ENCODE measurements around the gene JPT1.
A peak's percentile ranks its signal among the peaks of the same experiment; 100 is the strongest.

The JPT1 gene

DNA sequence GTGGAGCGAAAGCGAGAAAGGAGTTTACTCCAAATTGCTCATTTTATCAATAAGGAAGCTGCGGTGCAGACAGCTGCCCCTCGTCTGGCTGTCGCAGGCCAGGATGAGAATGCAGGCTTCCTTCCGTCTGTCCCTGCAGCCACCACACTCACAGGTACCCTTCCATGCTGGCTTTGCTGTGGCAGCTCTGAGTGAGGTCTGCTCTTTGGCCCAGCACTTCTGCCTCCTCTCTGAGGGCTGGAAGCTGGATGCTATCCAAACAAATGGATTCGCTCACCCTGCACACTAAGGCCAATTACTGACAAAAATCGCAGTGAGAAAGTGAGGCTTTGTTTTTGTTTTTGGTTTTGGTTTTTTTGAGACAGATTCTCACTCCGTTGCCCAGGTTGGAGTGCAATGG lies 37.6 kb downstream of the JPT1 start:
- H3K9me3 ChIP-seq (replicated peaks in 1 of 11), result no peaks in the 10 kb centered on the region

DNA sequence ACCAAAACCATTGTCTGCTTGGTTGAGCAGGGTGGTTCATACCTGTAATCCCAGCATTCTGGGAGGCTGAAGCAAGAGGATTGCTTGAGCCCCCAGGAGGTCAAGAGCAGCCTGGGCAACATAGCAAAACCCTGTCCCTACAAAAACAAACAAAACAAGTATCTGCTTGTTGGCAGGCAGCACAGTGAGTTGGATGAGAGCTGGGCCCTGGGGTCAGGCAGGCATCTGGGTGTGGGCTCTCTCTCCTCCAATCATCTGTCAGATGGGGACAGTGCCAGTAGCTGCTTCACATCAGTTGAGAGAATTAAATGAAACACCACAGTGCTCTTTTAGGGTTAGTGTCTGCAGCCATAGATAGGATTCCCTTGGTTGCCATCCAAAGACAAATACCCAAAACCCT lies 38.8 kb downstream of the JPT1 start:
- peaks cover 61 to 80% (median 67%) of the 10 kb centered on the region in 10 experiments for H3K4me1 ChIP-seq
- H3K4me3 ChIP-seq, result no peak overlapping the region
- H4K20me1 ChIP-seq, result peaks cover 0 to 48% (median 31%) of the 10 kb centered on the region in 11 experiments; a peak in 12 of 22 replicates
- H3K9me3 ChIP-seq (replicated peaks in 1 of 11), result no peaks in the 10 kb centered on the region
- H3K9ac ChIP-seq, result peak overlapping the region in 2 of 11 experiments; percentile 9 to 10; a peak in 1 of 22 replicates
- H3K27ac ChIP-seq, result no peak overlapping the region
- TF ChIP-seq Cebpa-rat (IDR thresholded peaks at IDR 0.05), result no peak
- no peaks in the 10 kb centered on the region for H3K27me3 ChIP-seq
- H3K36me3 ChIP-seq, result peaks cover 6 to 33% (median 15%) of the 10 kb centered on the region in 11 experiments; a peak in 17 of 22 replicates
- peak overlapping the region; percentile 85 to 97 (median 91); a peak in 20 of 22 replicates for H3K4me2 ChIP-seq

More for the DNA sequence above, 37.6 kb downstream of the JPT1 start:
- H3K4me1 ChIP-seq, result peaks cover 49 to 72% (median 55%) of the 10 kb centered on the region in 10 experiments
- H3K4me3 ChIP-seq, result no peak overlapping the region
- H3K9ac ChIP-seq, result peak overlapping the region in 2 of 11 experiments; percentile 13 to 19; a peak in 3 of 22 replicates
- peak overlapping the region; percentile 43 to 97 (median 85); a peak in 21 of 22 replicates for H3K4me2 ChIP-seq
- H3K27me3 ChIP-seq, result no peaks in the 10 kb centered on the region
- H4K20me1 ChIP-seq, result peaks cover 0 to 48% (median 31%) of the 10 kb centered on the region in 11 experiments; a peak in 12 of 22 replicates
- no peak overlapping the region for H3K27ac ChIP-seq
- peaks cover 6 to 42% (median 21%) of the 10 kb centered on the region in 11 experiments; a peak in 18 of 22 replicates for H3K36me3 ChIP-seq
- no peak for TF ChIP-seq Cebpa-rat (IDR thresholded peaks at IDR 0.05)

DNA sequence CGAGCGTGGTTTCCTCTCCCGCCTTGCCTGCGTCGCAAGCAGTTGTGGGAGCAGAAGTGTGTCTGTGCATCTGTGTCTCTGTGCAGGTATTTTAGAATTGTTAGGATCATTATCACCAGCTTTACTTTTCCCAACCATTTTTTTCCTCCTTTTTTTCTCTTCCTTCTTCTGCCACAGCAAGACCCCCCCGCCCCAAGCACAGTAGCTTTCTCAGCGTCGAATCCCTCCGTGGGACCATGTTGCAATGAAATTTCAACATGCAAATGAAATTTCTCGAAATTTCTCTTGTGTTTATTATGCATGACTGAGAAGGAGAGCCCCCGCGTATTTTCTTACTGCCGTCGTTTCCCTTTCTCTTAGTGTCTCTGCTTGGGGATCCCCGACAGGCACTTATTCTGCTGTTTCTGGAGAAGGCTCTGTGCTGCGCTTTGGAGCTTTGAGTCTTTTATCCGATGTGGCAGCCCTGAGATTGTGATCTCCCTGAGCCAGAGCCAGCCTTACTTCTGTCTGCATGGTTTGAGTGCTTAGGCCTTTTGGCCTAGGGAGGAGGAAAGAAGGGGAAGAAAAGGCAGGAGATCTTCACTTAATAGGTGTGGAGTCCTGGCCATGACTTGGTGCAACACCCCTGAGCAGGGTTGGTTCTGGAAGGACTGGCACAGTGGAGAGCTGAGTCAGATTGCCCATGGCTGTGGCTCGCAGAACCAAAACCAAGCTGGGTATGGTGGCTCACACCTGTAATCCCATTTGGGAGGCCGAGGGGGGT lies 39.6 kb downstream of the JPT1 start:
- H3K4me1 ChIP-seq, result peaks cover 66 to 76% (median 71%) of the 10 kb centered on the region in 10 experiments
- peak overlapping the region; percentile 66 to 84 (median 77) for H3K9ac ChIP-seq
- peaks cover 0 to 47% (median 31%) of the 10 kb centered on the region in 11 experiments; a peak in 12 of 22 replicates for H4K20me1 ChIP-seq
- peak overlapping the region; percentile 50 to 89 (median 73); a peak in 20 of 22 replicates for H3K27ac ChIP-seq
- no peaks in the 10 kb centered on the region for H3K9me3 ChIP-seq (replicated peaks in 1 of 11)
- peaks cover 6 to 29% (median 10%) of the 10 kb centered on the region in 11 experiments; a peak in 17 of 22 replicates for H3K36me3 ChIP-seq
- no peaks in the 10 kb centered on the region for H3K27me3 ChIP-seq
- H3K4me2 ChIP-seq, result peak overlapping the region; percentile 85 to 97 (median 91)
- peak overlapping the region; percentile 45 to 72 (median 56) for H3K4me3 ChIP-seq
- no peak for TF ChIP-seq Cebpa-rat (IDR thresholded peaks at IDR 0.05)

DNA sequence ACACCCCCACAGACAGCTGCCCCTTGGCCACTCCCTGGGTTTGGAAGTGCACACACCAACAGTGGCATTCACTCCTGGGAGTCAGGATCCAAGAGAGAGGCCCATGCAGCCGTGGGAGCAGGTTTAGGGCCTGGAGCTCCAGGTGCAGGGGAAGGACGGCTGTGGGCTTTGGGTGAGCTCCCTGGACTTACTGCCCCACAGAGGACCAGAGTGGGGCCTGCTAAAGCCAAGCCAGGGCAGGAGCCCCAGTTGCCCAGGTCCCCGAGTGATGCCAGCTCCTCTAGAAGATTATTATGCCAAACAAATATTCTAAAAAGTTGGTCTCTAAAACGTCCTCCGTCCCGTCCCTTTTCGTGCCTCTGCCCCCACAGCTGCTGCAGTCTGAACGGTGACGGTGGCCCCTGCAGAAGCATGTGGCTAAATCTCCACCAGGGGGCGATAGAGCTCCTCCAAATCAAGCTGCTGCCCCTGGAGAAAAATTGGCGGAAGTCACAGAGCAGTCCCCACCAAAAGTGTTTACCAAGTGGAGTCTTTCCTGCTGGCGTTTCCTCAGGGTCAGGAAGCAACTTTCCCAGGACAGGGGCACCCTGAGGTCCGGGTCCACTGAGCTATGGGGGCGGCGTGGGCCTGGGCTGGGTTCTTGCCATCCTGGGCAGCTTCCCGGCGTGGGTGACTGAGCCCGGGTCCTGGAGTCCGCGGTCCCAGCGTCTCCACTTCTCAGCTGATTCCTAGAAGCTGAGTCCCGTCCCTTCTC lies 40.3 kb downstream of the JPT1 start:
- Histone ChIP-seq H3K27ac (peak overlapping the region; percentile 50 to 89 (median 73); a peak in 20 of 22 replicates), H3K4me1 (peaks cover 72 to 81% (median 76%) of the 10 kb centered on the region in 10 experiments), H3K27me3 (peaks cover 3 to 6% (median 5%) of the 10 kb centered on the region in 11 experiments; a peak in 16 of 22 replicates), H3K36me3 (peaks cover 5 to 24% (median 10%) of the 10 kb centered on the region in 11 experiments; a peak in 17 of 22 replicates), H3K9ac (peak overlapping the region; percentile 66 to 84 (median 77)), H4K20me1 (peaks cover 0 to 46% (median 30%) of the 10 kb centered on the region in 11 experiments; a peak in 12 of 22 replicates), H3K9me3 (replicated peaks in 1 of 11) (no peaks in the 10 kb centered on the region), H3K4me3 (peak overlapping the region; percentile 45 to 72 (median 56)), H3K4me2 (peak overlapping the region; percentile 85 to 97 (median 91))
- no peak for TF ChIP-seq Cebpa-rat (IDR thresholded peaks at IDR 0.05)

DNA sequence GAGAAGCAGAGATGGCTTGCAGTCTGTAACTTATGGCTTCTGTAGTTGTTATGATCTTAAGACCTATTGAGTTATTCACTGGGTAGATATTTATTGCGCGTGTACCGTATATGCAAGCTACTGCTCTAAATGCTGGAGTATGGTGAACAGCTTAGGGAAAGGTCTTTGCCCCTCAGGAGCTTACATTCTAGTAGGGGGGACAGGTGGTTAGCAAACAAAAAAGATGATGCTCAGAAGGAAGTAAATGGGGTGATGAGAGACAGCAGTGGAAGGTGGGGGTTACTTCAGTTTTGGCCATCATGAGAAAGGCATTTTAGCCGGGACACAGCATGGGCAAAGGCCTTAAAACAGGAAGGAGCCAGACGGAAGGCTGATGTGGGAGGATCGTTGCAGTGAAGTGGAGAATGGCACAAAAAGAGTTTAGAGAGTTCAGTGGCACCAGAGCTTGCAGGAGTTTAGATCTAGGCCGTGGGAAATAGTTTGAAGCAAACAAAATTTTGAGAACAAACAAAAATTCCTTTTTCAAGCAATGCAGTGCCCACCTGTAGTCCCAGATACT lies 42.5 kb downstream of the JPT1 start:
- Histone ChIP-seq H3K36me3 (peaks cover 0 to 15% (median 6%) of the 10 kb centered on the region in 11 experiments; a peak in 13 of 22 replicates), H3K9me3 (replicated peaks in 1 of 11) (no peaks in the 10 kb centered on the region), H3K27ac (no peak overlapping the region), H3K9ac (peak overlapping the region in 3 of 11 experiments; percentile 7 to 25 (median 24); a peak in 2 of 22 replicates), H3K4me2 (peak overlapping the region; percentile 88 to 100 (median 99); a peak in 19 of 22 replicates), H3K27me3 (peaks cover 5 to 19% (median 16%) of the 10 kb centered on the region in 11 experiments; a peak in 17 of 22 replicates), H4K20me1 (peaks cover 0 to 25% (median 12%) of the 10 kb centered on the region in 11 experiments; a peak in 10 of 22 replicates), H3K4me1 (peaks cover 56 to 72% (median 63%) of the 10 kb centered on the region in 10 experiments), H3K4me3 (peak overlapping the region in 3 of 10 experiments; percentile 68 to 73 (median 72); a peak in 4 of 20 replicates)
- no peak for TF ChIP-seq Cebpa-rat (IDR thresholded peaks at IDR 0.05)

DNA sequence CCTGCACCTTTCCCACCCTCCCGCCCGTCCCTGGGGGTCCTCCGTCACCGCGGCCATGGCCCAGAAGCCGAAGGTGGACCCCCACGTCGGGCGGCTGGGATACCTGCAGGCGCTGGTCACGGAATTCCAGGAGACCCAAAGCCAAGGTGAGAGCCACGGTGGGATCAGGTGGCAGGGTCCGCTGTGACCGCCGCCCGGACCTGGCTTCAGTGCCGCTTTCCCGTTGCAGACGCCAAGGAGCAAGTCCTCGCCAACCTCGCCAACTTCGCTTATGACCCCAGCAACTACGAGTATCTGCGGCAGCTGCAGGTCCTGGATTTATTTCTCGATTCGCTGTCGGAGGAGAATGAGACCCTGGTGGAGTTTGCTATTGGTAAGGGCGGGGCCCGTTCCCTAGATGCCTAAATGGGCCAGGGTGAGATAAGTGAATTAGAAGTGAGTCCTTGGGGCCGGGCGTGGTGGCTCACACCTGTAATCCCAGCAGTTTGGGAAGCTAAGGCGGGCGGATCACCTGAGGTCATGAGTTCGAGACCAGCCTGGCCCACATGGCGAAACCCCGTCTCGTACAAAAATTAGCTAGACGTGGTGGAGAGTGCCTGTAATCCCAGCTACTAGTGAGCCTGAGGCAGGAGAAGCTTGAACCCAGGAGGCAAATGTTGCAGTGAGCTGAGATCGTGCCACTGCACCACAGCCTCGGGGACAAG lies 43.9 kb downstream of the JPT1 start:
- no peak; a peak in 1 of 22 replicates for TF ChIP-seq Cebpa-rat (IDR thresholded peaks at IDR 0.05)
- Histone ChIP-seq H3K27ac (peak overlapping the region; percentile 37 to 78 (median 65); a peak in 16 of 22 replicates), H3K9ac (peak overlapping the region; percentile 68 to 83 (median 79)), H3K4me3 (peak overlapping the region; percentile 59 to 84 (median 72)), H3K27me3 (peaks cover 5 to 19% (median 16%) of the 10 kb centered on the region in 11 experiments; a peak in 17 of 22 replicates), H4K20me1 (peaks cover 0 to 10% (median 4%) of the 10 kb centered on the region in 11 experiments; a peak in 6 of 22 replicates), H3K36me3 (peaks cover 0 to 7% (median under 1%) of the 10 kb centered on the region in 11 experiments; a peak in 6 of 22 replicates), H3K9me3 (replicated peaks in 1 of 11) (no peaks in the 10 kb centered on the region), H3K4me1 (peaks cover 44 to 57% (median 48%) of the 10 kb centered on the region in 10 experiments), H3K4me2 (peak overlapping the region; percentile 88 to 100 (median 99))

DNA sequence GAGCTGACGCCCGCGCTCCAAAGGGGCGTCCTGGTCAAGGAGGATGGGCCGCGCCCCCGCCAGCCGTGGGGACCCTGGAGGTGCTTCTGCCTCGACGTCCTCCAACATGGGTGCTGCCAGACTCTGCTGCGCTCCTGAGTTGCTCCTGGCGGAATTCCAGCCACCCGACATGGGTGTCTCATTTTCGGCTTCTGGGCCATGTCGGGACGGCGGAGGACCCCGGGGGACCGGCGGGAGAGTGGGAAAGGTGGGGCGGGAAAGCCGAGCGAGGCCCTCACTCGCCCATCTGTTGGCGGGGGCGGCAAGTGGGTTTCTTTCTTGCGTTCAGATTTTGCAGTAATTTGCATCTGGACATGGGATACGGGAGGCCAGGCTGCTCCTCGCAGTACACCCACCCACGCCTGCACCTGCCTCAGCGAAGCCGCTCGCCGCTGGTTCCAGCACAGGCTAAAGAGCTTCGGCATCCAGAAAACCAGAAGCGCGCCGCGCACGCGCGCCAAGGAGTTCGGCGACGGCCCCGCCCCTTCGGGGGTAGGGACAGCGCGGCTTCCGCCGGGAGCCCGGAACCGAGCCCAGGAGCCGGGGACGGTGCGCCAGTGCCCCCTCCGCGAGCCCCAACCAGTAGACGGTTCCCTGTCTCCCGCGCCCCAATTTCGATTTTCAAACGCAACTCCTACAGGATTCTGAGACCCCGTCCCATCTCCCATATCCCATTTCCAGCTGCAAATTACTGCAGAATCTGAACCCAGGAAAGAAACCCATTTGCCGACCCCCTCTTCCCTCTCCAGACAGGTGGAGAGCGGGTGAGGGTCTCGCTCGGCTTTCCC lies 44.7 kb downstream of the JPT1 start, which contains the start of gene ARMC7:
TSS of gene ARMC7 (plus strand) at position 563 of the 827 bp plus-strand sequence. CDS start 320 bp downstream, outside the sequence.
- no peak for TF ChIP-seq Cebpa-rat (IDR thresholded peaks at IDR 0.05)
- H3K4me3 ChIP-seq, result peak within 1 kb of the TSS; percentile 59 to 84 (median 72)
- H3K9me3 ChIP-seq (replicated peaks in 1 of 11), result no peaks in the 10 kb centered on the region
- H3K4me1 ChIP-seq, result peaks cover 36 to 50% (median 41%) of the 10 kb centered on the region in 10 experiments
- peaks cover 5 to 19% (median 16%) of the 10 kb centered on the region in 11 experiments; a peak in 17 of 22 replicates for H3K27me3 ChIP-seq
- H3K36me3 ChIP-seq, result peaks cover 0 to 12% (median 0%) of the 10 kb centered on the region in 11 experiments; a peak in 9 of 22 replicates
- peak within 1 kb of the TSS; percentile 37 to 78 (median 65); a peak in 20 of 22 replicates for H3K27ac ChIP-seq
- peak within 1 kb of the TSS; percentile 88 to 100 (median 99) for H3K4me2 ChIP-seq
- H4K20me1 ChIP-seq, result peaks cover 0 to 15% (median 0%) of the 10 kb centered on the region in 11 experiments; a peak in 7 of 22 replicates
- peak within 1 kb of the TSS; percentile 68 to 83 (median 79) for H3K9ac ChIP-seq
